HCT116 (cell line): ENCODE measurements around the gene VMA21. TPM values are rescaled to one million over a fixed set of nuclear protein-coding genes. Genes with fewer than 3 reads are reported as not detected.
A peak's percentile ranks its signal among the peaks of the same experiment; 100 is the strongest.

Experiments
- ATAC-seq: fragments of 200-7000 bp; cut with Tn5 transposase; 2 replicates; pipeline ENCODE4 v1.9.1; 2020; ENCODE audit warnings: mild to moderate bottlenecking, moderate library complexity
- BruUV-seq: library from RNA; stranded (reverse); fragments of 400-500 nt; replicated peaks from 2 replicates; lab custom pipeline; 2021; lab: Mats Ljungman, UMichigan
- CTCF ChIA-PET: fragments of 300-600 bp; sonication (Branson Sonifier 250); formaldehyde crosslinking; loops from one replicate; lab custom pipeline; 2021; ENCODE audit warnings: antibody characterized with exemption; lab: Charles Lee
- POLR2A ChIA-PET: fragments of 300-600, 350-600 bp; sonication (Branson Sonifier 250); formaldehyde crosslinking; loops from one replicate; lab custom pipeline; 2021; ENCODE audit warnings: antibody characterized with exemption; lab: Charles Lee
- RAD21 ChIA-PET, 2 experiments: fragments of 300-600 bp; sonication (Branson Sonifier 250); formaldehyde crosslinking; loops; one replicate each; lab custom pipeline; 2023; ENCODE audit warnings: low total read pairs in 2 of 2; ENCODE audit not compliant: uncharacterized antibody in 2 of 2, unreplicated experiment in 2 of 2, low non-redundant PET in 1 of 2; lab: Charles Lee
- DNase-seq: peaks from one replicate; pipeline ENCODE4 v3.0.0-alpha.2; 2010; ENCODE audit warnings: low read depth, low spot score
- H2AFZ ChIP-seq: fragments of 200-600 bp; shearing (Covaris generic), sonication (generic); 2 replicates; pipeline ENCODE4 v1.6.1; 2017; ENCODE audit warnings: low read depth, mixed run types, mixed read lengths, antibody characterized with exemption, low read length; ENCODE audit not compliant: poor library complexity, severe bottlenecking
- H3K27ac ChIP-seq: 2 replicates; pipeline ENCODE4 v1.5.1; 2012; ENCODE audit warnings: low read depth, low read length
- H3K27me3 ChIP-seq: fragments of 200-600 bp; sonication (generic); 2 replicates; pipeline ENCODE4 v1.6.1; 2016; ENCODE audit warnings: mixed run types, low read length, mixed read lengths; ENCODE audit not compliant: insufficient read depth
- H3K36me3 ChIP-seq, 2 experiments: fragments of 200-500 bp in 1 of 2; fragments of 200-600 bp in 1 of 2; sonication (Bioruptor generic) in 1 of 2; sonication (generic) in 1 of 2; 2 replicates each; pipeline versions ENCODE4 v1.5.1 to v1.6.1; 2014 to 2016; ENCODE audit warnings: low read length in 2 of 2, inconsistent platforms in 1 of 2, mixed read lengths in 1 of 2, mixed run types in 1 of 2; ENCODE audit not compliant: insufficient read depth in 2 of 2, control insufficient read depth in 1 of 2
- H3K4me1 ChIP-seq, 2 experiments: fragments of 200-600 bp in 1 of 2; sonication (generic) in 1 of 2; 2 replicates each; pipeline versions ENCODE4 v1.5.1 to v1.6.1; 2012 to 2017; ENCODE audit warnings: low read length in 2 of 2, inconsistent platforms in 1 of 2, mild to moderate bottlenecking in 1 of 2, mixed read lengths in 1 of 2, mixed run types in 1 of 2, moderate library complexity in 1 of 2; ENCODE audit not compliant: insufficient read depth in 2 of 2, control insufficient read depth in 1 of 2
- H3K4me2 ChIP-seq: fragments of 200-600 bp; sonication (generic); 2 replicates; pipeline ENCODE4 v1.6.1; 2017; ENCODE audit warnings: mixed run types, low read length, mixed read lengths
- H3K4me3 ChIP-seq, 2 experiments: fragments of 200-600 bp in 1 of 2; sonication (generic) in 1 of 2; replicated peaks in 1 of 2; 2 replicates each; pipeline ENCODE4 v1.5.1; 2011 to 2016; ENCODE audit warnings: low read length in 2 of 2, control low read depth in 1 of 2, low read depth in 1 of 2, mild to moderate bottlenecking in 1 of 2, mixed read lengths in 1 of 2, mixed run types in 1 of 2
- H3K79me2 ChIP-seq: fragments of 200-600 bp; sonication (generic); 2 replicates; pipeline ENCODE4 v1.6.1; 2017; ENCODE audit warnings: mild to moderate bottlenecking, mixed run types, low read length, moderate library complexity, mixed read lengths; ENCODE audit not compliant: insufficient read depth
- H3K9ac ChIP-seq: fragments of 200-600 bp; sonication (generic); 2 replicates; pipeline ENCODE4 v1.6.1; 2016; ENCODE audit warnings: low read length, mixed read lengths
- H3K9me2 ChIP-seq: fragments of 200-600 bp; sonication (generic), shearing (Covaris generic); 2 replicates; pipeline ENCODE4 v1.6.1; 2017; ENCODE audit warnings: mixed run types, mild to moderate bottlenecking, moderate library complexity; ENCODE audit not compliant: insufficient read depth
- H3K9me3 ChIP-seq, 2 experiments: fragments of 200-500 bp in 1 of 2; fragments of 200-600 bp in 1 of 2; sonication (Bioruptor generic) in 1 of 2; sonication (generic) in 1 of 2; 2 replicates each; pipeline ENCODE4 v1.6.1; 2014 to 2017; ENCODE audit warnings: low read length in 2 of 2, mixed read lengths in 2 of 2, inconsistent platforms in 1 of 2, low read depth in 1 of 2, mild to moderate bottlenecking in 1 of 2, mixed run types in 1 of 2, moderate library complexity in 1 of 2; ENCODE audit not compliant: control insufficient read depth in 1 of 2, insufficient read depth in 1 of 2
- H4K20me1 ChIP-seq: fragments of 200-600 bp; sonication (generic), shearing (Covaris generic); 2 replicates; pipeline ENCODE4 v1.6.1; 2017; ENCODE audit warnings: mixed run types, mild to moderate bottlenecking, moderate library complexity; ENCODE audit not compliant: insufficient read depth
- CEBPB ChIP-seq: IDR thresholded peaks from 2 replicates; pipeline ENCODE4 v1.6.1; 2012; ENCODE audit warnings: low read depth
- CTCF ChIP-seq, 3 experiments: fragments of 200-600 bp in 1 of 3; sonication (generic) in 1 of 3; IDR thresholded peaks in 2 of 3; conservative IDR thresholded peaks in 1 of 3; 2 replicates each; pipeline ENCODE4 v1.5.1; 2012 to 2017; ENCODE audit warnings: low read depth in 2 of 3, low read length in 2 of 3, antibody characterized with exemption in 1 of 3, borderline replicate concordance in 1 of 3, control low read depth in 1 of 3, mild to moderate bottlenecking in 1 of 3, mixed read lengths in 1 of 3, mixed run types in 1 of 3, moderate library complexity in 1 of 3; ENCODE audit not compliant: insufficient read depth in 1 of 3
- MAX ChIP-seq: IDR thresholded peaks from 2 replicates; pipeline ENCODE4 v1.6.1; 2012
- RAD21 ChIP-seq: IDR thresholded peaks from 2 replicates; pipeline ENCODE4 v1.6.1; 2012; ENCODE audit warnings: low read depth, mild to moderate bottlenecking
- SIN3A ChIP-seq: IDR thresholded peaks from 2 replicates; pipeline ENCODE4 v1.6.1; 2012; ENCODE audit warnings: low read depth
- SP1 ChIP-seq: IDR thresholded peaks from 2 replicates; pipeline ENCODE4 v1.6.1; 2012; ENCODE audit warnings: low read depth
- YY1 ChIP-seq: IDR thresholded peaks from 2 replicates; pipeline ENCODE4 v1.6.1; 2011; ENCODE audit warnings: low read length, low read depth, moderate library complexity, mild to moderate bottlenecking; ENCODE audit not compliant: insufficient replicate concordance; ENCODE audit errors: extremely low read depth
- ZBTB33 ChIP-seq: IDR thresholded peaks from 2 replicates; pipeline ENCODE4 v1.6.1; 2011; ENCODE audit warnings: mild to moderate bottlenecking, low read length, moderate library complexity; ENCODE audit not compliant: insufficient replicate concordance; ENCODE audit errors: extremely low read depth
- ZNF274 ChIP-seq: fragments of 200-500 bp; sonication (Bioruptor generic); IDR thresholded peaks from 2 replicates; pipeline ENCODE4 v1.6.1; 2014; ENCODE audit warnings: mild to moderate bottlenecking, low read depth, low read length, inconsistent platforms
- intact Hi-C: fragments of 100-400 bp; cut with micrococcal nuclease; formaldehyde crosslinking; loops from 2 replicates; pipeline ENCODE4 v1.10.0; 2022
- total RNA-seq: library from RNA; stranded (reverse); gene quantifications from one replicate; pipeline ENCODE4 v1.2.1, GENCODE V29; 2021; ENCODE audit not compliant: unreplicated experiment

The VMA21 gene
- total RNA-seq, 1 experiment from 2014 or later: 45.1 TPM

GRCh38 chrX:151359341-151359740, 37.7 kb upstream of the VMA21 start:
- H3K4me1 ChIP-seq: no peaks in the 10 kb centered on the region
- intact Hi-C loops: no loop called here
- H3K9me3 ChIP-seq: no peaks in the 10 kb centered on the region
- no peak for DNase-seq
- no peak overlapping the region for H3K27ac ChIP-seq
- H4K20me1 ChIP-seq: no peaks in the 10 kb centered on the region
- no peak overlapping the region for H3K4me2 ChIP-seq
- H3K9me2 ChIP-seq: no peaks in the 10 kb centered on the region
- H3K27me3 ChIP-seq: peaks cover 8% of the 10 kb centered on the region; the same call in 1 of the 2 replicates
- no peak overlapping the region for H2AFZ ChIP-seq
- ChIA-PET POLR2A (no interaction called here), RAD21 (interaction anchor here in 1 of 2 experiments (0.7 kb wide), 1 partner anchor 32 kb away, joined by 3 read pairs; no protein-coding TSS in a partner anchor)
- no peaks in the 10 kb centered on the region for H3K79me2 ChIP-seq
- TF ChIP-seq MAX: no peak
- TF ChIP-seq, all 23 proteins: peak for 0
- no peak overlapping the region for H3K4me3 ChIP-seq
- ATAC-seq: no peak
- H3K36me3 ChIP-seq: no peaks in the 10 kb centered on the region
- BruUV-seq: no TSS peak
- CTCF ChIA-PET: interaction anchor here (1.4 kb wide), 1 partner anchor 8 kb away, joined by 4 read pairs; no protein-coding TSS in a partner anchor
- no peak overlapping the region for H3K9ac ChIP-seq

- Histone ChIP-seq H3K9me2 (no peaks in the 10 kb centered on the region), H3K4me1 (no peaks in the 10 kb centered on the region), H3K36me3 (no peaks in the 10 kb centered on the region), H3K27ac (no peak overlapping the region), H4K20me1 (no peaks in the 10 kb centered on the region), H3K79me2 (no peaks in the 10 kb centered on the region), H3K9me3 (no peaks in the 10 kb centered on the region), H2AFZ (no peak overlapping the region), H3K9ac (no peak overlapping the region), H3K4me3 (no peak overlapping the region), H3K4me2 (0 out of 2 replicates have a peak overlapping the region, but pooled peaks have one; percentile 14), H3K27me3 (peaks cover 8% of the 10 kb centered on the region; the same call in 1 of the 2 replicates)
- ChIA-PET RAD21 (interaction anchor here in 1 of 2 experiments (0.8 kb wide), 1 partner anchor 588 kb away, joined by 3 read pairs; no protein-coding TSS in a partner anchor), POLR2A (no interaction called here), CTCF (interaction anchor here (0.8 to 1.4 kb wide), 3 partner anchors 9 to 208 kb away, joined by 4 to 6 read pairs (median 4); no protein-coding TSS in a partner anchor)
- intact Hi-C loops: loop anchor here (2.0 to 10.0 kb wide), 2 partner anchors 65 to 207 kb away; no protein-coding TSS in a partner anchor
- BruUV-seq: no TSS peak
- DNase-seq: no peak
- ATAC-seq: peak; percentile 96
- no peak for TF ChIP-seq ZBTB33
- no peak for TF ChIP-seq SIN3A
- TF ChIP-seq CTCF (IDR thresholded peaks at IDR 0.05 in 2 of 3, conservative IDR thresholded peaks at IDR 0.05 in 1 of 3; ENCODE audit: borderline replicate concordance in 1 of 3, insufficient read depth in 1 of 3, low read depth in 2 of 3, low read length in 2 of 3): peak; percentile 34 to 75 (median 67); a peak in 5 of 6 replicates
- TF ChIP-seq YY1: no peak
- no peak for TF ChIP-seq SP1
- no peak for TF ChIP-seq ZNF274
- peak; percentile 57 for TF ChIP-seq RAD21
- TF ChIP-seq CEBPB: no peak
- TF ChIP-seq, all 23 proteins: peak for 2
Measured at GRCh38 chrX:151359931-151360871, 36.8 kb upstream of the VMA21 start.
